Thyroid gland (tissue), 4 donors: ENCODE data around the gene HMCES. TPM values are rescaled to one million over a fixed set of nuclear protein-coding genes. Genes with fewer than 3 reads are reported as not detected.
"Not testable (repeated sequence)": the region's sequence is repeated elsewhere in the genome, so short reads cannot be mapped to it uniquely, and the experiment has no call there.

Experiments used
- DNase-seq, 2 donors: peaks; one replicate each; pipeline ENCODE4 v3.0.0-alpha.2; 2019
- H3K27ac ChIP-seq, 3 donors: fragments of 200-600 bp; sonication (generic); 1 replicate in 2 of 3; 2 replicates in 1 of 3; pipeline ENCODE4 v1.5.1; 2016 to 2019; ENCODE audit warnings: mild to moderate bottlenecking in 1 of 3, moderate library complexity in 1 of 3
- H3K27me3 ChIP-seq: fragments of 200-600 bp; sonication (generic); one replicate; pipeline ENCODE4 v1.5.1; 2019
- H3K36me3 ChIP-seq, 2 donors: fragments of 200-600 bp; sonication (generic); one replicate each; pipeline ENCODE4 v1.5.1; 2016 to 2019
- H3K4me1 ChIP-seq, 2 donors: fragments of 200-600 bp; sonication (generic); one replicate each; pipeline ENCODE4 v1.5.1; 2017 to 2019
- H3K4me3 ChIP-seq, 3 donors: fragments of 200-600 bp; sonication (generic); replicated peaks in 1 of 3; 1 replicate in 2 of 3; 2 replicates in 1 of 3; pipeline ENCODE4 v1.5.1; 2016; ENCODE audit warnings: mild to moderate bottlenecking in 1 of 3
- H3K9me3 ChIP-seq: fragments of 200-600 bp; sonication (generic); one replicate; pipeline ENCODE4 v1.5.1; 2017
- CTCF ChIP-seq, 6 experiments: fragments of 200-600 bp in 3 of 6; fragments of 450-650 bp in 3 of 6; sonication (generic) in 3 of 6; IDR thresholded peaks; one replicate each; pipeline ENCODE4 v1.5.1; 2016 to 2019; ENCODE audit warnings: antibody characterized with exemption in 6 of 6, mild to moderate bottlenecking in 2 of 6, inconsistent platforms in 1 of 6, moderate library complexity in 1 of 6
- POLR2A ChIP-seq, 2 donors: fragments of 450-650 bp; IDR thresholded peaks; one replicate each; pipeline ENCODE4 v1.6.1; 2017; ENCODE audit warnings: antibody characterized with exemption in 2 of 2, mild to moderate bottlenecking in 2 of 2, moderate library complexity in 1 of 2
- WGBS, 2 donors: methylation state at CpG; one replicate each; pipeline ENCODE4 v1.1.5; 2017; 5-methylcytosine and 5-hydroxymethylcytosine counted together
- intact Hi-C: fragments of 100-400 bp; cut with DNase I; formaldehyde crosslinking; loops from one replicate; pipeline ENCODE4 v1.15.1; 2023
- total RNA-seq, 4 donors: library from RNA; depleted of rRNA; stranded (reverse); fragments of >200 nt; gene quantifications; one replicate each; pipeline ENCODE4 v1.2.3, GENCODE V29; 2016

HMCES gene
- total RNA-seq, 4 donors from 2014 or later = 23.7 to 30.9 (median 26.0) TPM

DNA sequence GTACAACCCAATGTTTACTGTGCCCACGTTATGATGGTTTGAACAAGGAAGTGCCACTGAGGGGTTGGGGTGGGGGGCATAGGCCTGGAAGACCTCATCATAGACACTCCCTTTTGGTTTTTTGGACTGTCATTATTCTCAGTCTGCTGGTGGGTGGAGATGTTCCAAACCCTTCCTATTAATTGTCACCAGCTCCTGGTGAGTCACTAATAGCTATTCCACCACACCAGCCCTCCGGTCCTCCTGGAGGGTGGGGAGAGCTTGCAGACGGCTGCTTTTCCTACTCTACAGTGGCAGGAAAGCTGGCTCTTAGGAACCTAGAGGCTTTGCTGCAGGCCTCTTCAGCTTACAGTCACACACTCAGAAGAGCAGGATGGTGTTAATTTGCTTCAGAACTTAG, 38.2 kb upstream of the HMCES start:
- WGBS, 2 donors = 30 to 46% methylated on average over 2 to 3 of the region's 3 CpGs
- peaks cover 0 to 4% of the 10 kb centered on the region in 2 donors for H3K4me1 ChIP-seq
- H3K36me3 ChIP-seq = no peaks in the 10 kb centered on the region
- TF ChIP-seq POLR2A (IDR thresholded peaks at IDR 0.05) = no peak
- TF ChIP-seq CTCF (IDR thresholded peaks at IDR 0.05) = no peak
- no peak overlapping the region for H3K27ac ChIP-seq
- DNase-seq = no peak
- H3K27me3 ChIP-seq = no peaks in the 10 kb centered on the region
- no peaks in the 10 kb centered on the region for H3K9me3 ChIP-seq
- no peak overlapping the region for H3K4me3 ChIP-seq
- intact Hi-C loops = loop anchor here (5.0 to 10.0 kb wide), 2 partner anchors 186 to 268 kb away; no protein-coding TSS in a partner anchor

DNA sequence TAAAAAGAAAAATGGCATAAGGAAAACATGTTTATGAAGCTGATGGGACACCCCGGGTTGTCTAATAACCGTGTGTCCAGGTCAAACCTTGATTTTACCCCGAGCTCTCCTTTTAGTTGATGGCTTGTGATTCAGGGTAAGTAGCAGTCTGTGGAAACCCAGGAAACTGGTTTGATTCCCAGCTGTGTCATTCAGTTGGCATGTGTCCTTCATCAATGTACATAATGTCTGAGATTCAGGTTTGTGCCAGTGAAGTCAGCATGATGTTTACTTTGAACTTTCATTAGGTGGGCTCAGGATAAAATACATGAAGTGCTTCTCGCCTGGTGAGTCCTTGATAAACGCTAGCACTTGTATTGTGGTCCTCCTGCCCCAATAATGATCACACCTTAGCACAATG, 33.5 kb upstream of the HMCES start:
- Histone ChIP-seq H3K27me3 (no peaks in the 10 kb centered on the region), H3K9me3 (no peaks in the 10 kb centered on the region), H3K4me1 (peaks cover 14 to 18% of the 10 kb centered on the region in 2 donors), H3K27ac (peak overlapping the region in 2 of 3 donors; percentile 41 to 57), H3K4me3 (no peak overlapping the region), H3K36me3 (no peaks in the 10 kb centered on the region)
- no peak for DNase-seq
- WGBS, 2 donors = 79 to 80% methylated on average over 5 of the region's 5 CpGs
- intact Hi-C loops = loop anchor here (10.0 kb wide), 1 partner anchor 190 kb away; no protein-coding TSS in a partner anchor
- no peak for TF ChIP-seq CTCF (IDR thresholded peaks at IDR 0.05)

GRCh38 chr3:129245641-129246306, 32.9 kb upstream of the HMCES start:
- not testable (repeated sequence) for H3K4me3 ChIP-seq, H3K36me3 ChIP-seq, H3K27me3 ChIP-seq, H3K9me3 ChIP-seq
- peak overlapping the region in 2 of 3 donors; percentile 41 to 57 for H3K27ac ChIP-seq
- intact Hi-C loops = loop anchor here (10.0 kb wide), 1 partner anchor 191 kb away; no protein-coding TSS in a partner anchor
- TF ChIP-seq CTCF (IDR thresholded peaks at IDR 0.05) = peak; percentile 86 to 99 (median 94)
- H3K4me1 ChIP-seq = peaks cover 20 to 24% of the 10 kb centered on the region in 2 donors
- 18 to 20% methylated on average over 11 of the region's 11 CpGs for WGBS, 2 donors
- DNase-seq = peak; percentile 81 to 83

- H3K4me1 ChIP-seq = peaks cover 20 to 27% of the 10 kb centered on the region in 2 donors
- H3K4me3 ChIP-seq = no peak overlapping the region
- DNase-seq = no peak
- H3K27ac ChIP-seq = no peak overlapping the region
- H3K27me3 ChIP-seq = no peaks in the 10 kb centered on the region
- no peak for TF ChIP-seq CTCF (IDR thresholded peaks at IDR 0.05)
- TF ChIP-seq POLR2A (IDR thresholded peaks at IDR 0.05) = no peak
- no peaks in the 10 kb centered on the region for H3K9me3 ChIP-seq
- no peaks in the 10 kb centered on the region for H3K36me3 ChIP-seq
- intact Hi-C loops = loop anchor here (10.0 kb wide), 1 partner anchor 192 kb away; no protein-coding TSS in a partner anchor
These were observed 32.0 kb upstream of the HMCES start for GRCh38 chr3:129246636-129247035.

GRCh38 chr3:129248286-129248979, 30.2 kb upstream of the HMCES start:
- H3K27ac ChIP-seq = peak overlapping the region in 1 of 3 donors; percentile 87
- H3K36me3 ChIP-seq = peaks cover 13% of the 10 kb centered on the region in 2 donors
- H3K27me3 ChIP-seq = no peaks in the 10 kb centered on the region
- TF ChIP-seq CTCF (IDR thresholded peaks at IDR 0.05) = no peak
- no peak for TF ChIP-seq POLR2A (IDR thresholded peaks at IDR 0.05)
- H3K9me3 ChIP-seq = no peaks in the 10 kb centered on the region
- intact Hi-C loops = loop anchor here (10.0 kb wide), 1 partner anchor 194 kb away; no protein-coding TSS in a partner anchor
- H3K4me1 ChIP-seq = peaks cover 20 to 27% of the 10 kb centered on the region in 2 donors
- no peak for DNase-seq
- peak overlapping the region in 2 of 3 donors; percentile 48 to 97 for H3K4me3 ChIP-seq
- WGBS, 2 donors = 65 to 66% methylated on average over 21 of the region's 21 CpGs
